Measurements from ENCODE around the gene ADAM33.

DNA sequence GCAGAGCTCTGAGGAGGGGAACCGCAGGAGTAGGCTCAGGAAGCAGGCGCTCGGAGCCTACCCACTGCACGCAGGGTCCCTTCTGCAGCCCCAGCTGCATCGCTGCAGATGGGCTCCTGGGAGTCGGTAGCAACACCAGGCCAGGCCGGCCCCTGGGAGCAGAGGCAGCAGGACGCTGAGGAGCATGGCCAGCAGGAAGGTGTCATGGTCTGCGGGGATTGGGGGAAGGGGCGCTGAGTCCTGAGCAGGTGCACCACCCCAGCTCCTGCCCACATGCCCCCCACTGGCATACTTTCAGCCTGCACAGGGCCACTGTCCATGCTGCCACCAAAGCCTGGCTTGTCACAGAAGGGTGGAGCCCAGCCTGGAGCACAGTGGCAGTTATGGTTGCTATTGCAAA, 10.9 kb downstream of the ADAM33 start:
- TF ChIP-seq TAF1 (IDR thresholded peaks at IDR 0.05; ENCODE audit: borderline replicate concordance, low read depth, low read length) (no peak), POLR2A (IDR thresholded peaks at IDR 0.05; ENCODE audit: low read depth, low read length) (no peak)

Measured in GM12892 (cell line).